Gastrocnemius medialis (tissue), 4 donors: ENCODE data around the gene GABBR2. TPM values are rescaled to one million over a fixed set of nuclear protein-coding genes. Genes with fewer than 3 reads are reported as not detected.

ENCODE experiments used
- ATAC-seq, 2 donors: fragments of 150-250 bp; one replicate each; pipeline ENCODE4 v1.9.1; 2016
- DNase-seq, 2 donors: peaks; one replicate each; pipeline ENCODE4 v3.0.0-alpha.2; 2019
- H3K27ac ChIP-seq, 4 donors: fragments of 200-600 bp; sonication (generic); 1 replicate in 1 of 4; 2 replicates in 3 of 4; pipeline ENCODE4 v1.5.1; 2016 to 2018; ENCODE audit warnings: mild to moderate bottlenecking in 2 of 4, moderate library complexity in 1 of 4
- H3K27me3 ChIP-seq, 3 donors: fragments of 200-600 bp; sonication (generic) in 2 of 3; 1 replicate in 1 of 3; 2 replicates in 2 of 3; pipeline versions ENCODE4 v1.5.1 to v1.6.0; 2016 to 2019; ENCODE audit warnings: mild to moderate bottlenecking in 1 of 3, moderate library complexity in 1 of 3
- H3K36me3 ChIP-seq, 2 donors: fragments of 200-600 bp; sonication (generic) in 1 of 2; one replicate each; pipeline ENCODE4 v1.5.1; 2017 to 2018
- H3K4me1 ChIP-seq, 2 donors: fragments of 200-600 bp; sonication (generic) in 1 of 2; one replicate each; pipeline ENCODE4 v1.5.1; 2016 to 2017; ENCODE audit warnings: mild to moderate bottlenecking in 2 of 2
- H3K4me3 ChIP-seq, 4 donors: fragments of 200-600 bp; sonication (generic) in 3 of 4; 1 replicate in 1 of 4; 2 replicates in 3 of 4; pipeline ENCODE4 v1.5.1; 2016 to 2019; ENCODE audit warnings: mild to moderate bottlenecking in 2 of 4
- H3K9me3 ChIP-seq, 3 donors: fragments of 200-600 bp; sonication (generic) in 2 of 3; 1 replicate in 1 of 3; 2 replicates in 2 of 3; pipeline ENCODE4 v1.5.1; 2016 to 2019
- CTCF ChIP-seq, 5 experiments: fragments of 450-650 bp in 3 of 5; fragments of 200-600 bp in 2 of 5; sonication (generic) in 2 of 5; IDR thresholded peaks in 4 of 5; conservative IDR thresholded peaks in 1 of 5; 1 replicate in 4 of 5; 2 replicates in 1 of 5; pipeline ENCODE4 v1.5.1; 2016 to 2019; ENCODE audit warnings: antibody characterized with exemption in 5 of 5, mild to moderate bottlenecking in 3 of 5, moderate library complexity in 3 of 5
- POLR2A ChIP-seq, 2 donors: fragments of 450-650 bp; IDR thresholded peaks; one replicate each; pipeline ENCODE4 v1.6.1; 2017; ENCODE audit warnings: antibody characterized with exemption in 2 of 2, mild to moderate bottlenecking in 2 of 2, moderate library complexity in 2 of 2
- in situ Hi-C, 4 donors: fragments of 200-750 bp; cut with MboI; loops; one replicate each; pipeline versions ENCODE4 v1.15.0 to v1.8.0; 2017; ENCODE audit warnings: low sequenced_read_pairs in 4 of 4
- intact Hi-C: fragments of 100-400 bp; cut with DNase I; formaldehyde crosslinking; loops from one replicate; pipeline ENCODE4 v1.15.1; 2023; ENCODE audit warnings: low total_unique reads
- total RNA-seq, 4 donors: library from RNA; depleted of rRNA; stranded (reverse); fragments of >200 nt; gene quantifications; one replicate each; pipeline versions ENCODE4 v1.1.0 to v1.2.3, GENCODE V29; 2016

Gene GABBR2
- total RNA-seq, 4 donors from 2014 or later: 0.46 to 0.80 TPM; not detected in 2

GRCh38 chr9:98692392-98692791 lies 16.3 kb downstream of the GABBR2 start:
- DNase-seq (no peak), ATAC-seq (no peak)
- no peaks in the 10 kb centered on the region for H3K27me3 ChIP-seq
- in situ Hi-C loops (no loop called here), intact Hi-C loops (no loop called here)
- no peaks in the 10 kb centered on the region for H3K9me3 ChIP-seq
- TF ChIP-seq CTCF (IDR thresholded peaks at IDR 0.05 in 4 of 5, conservative IDR thresholded peaks at IDR 0.05 in 1 of 5) (no peak), POLR2A (IDR thresholded peaks at IDR 0.05) (no peak)
- H3K36me3 ChIP-seq: no peaks in the 10 kb centered on the region
- no peaks in the 10 kb centered on the region for H3K4me1 ChIP-seq
- no peak overlapping the region for H3K27ac ChIP-seq
- no peak overlapping the region for H3K4me3 ChIP-seq

- no peak for ATAC-seq
- no peak for TF ChIP-seq POLR2A (IDR thresholded peaks at IDR 0.05)
- no peak for TF ChIP-seq CTCF (IDR thresholded peaks at IDR 0.05 in 4 of 5, conservative IDR thresholded peaks at IDR 0.05 in 1 of 5)
- Histone ChIP-seq H3K4me1 (no peaks in the 10 kb centered on the region), H3K9me3 (no peaks in the 10 kb centered on the region), H3K27ac (no peak overlapping the region), H3K36me3 (no peaks in the 10 kb centered on the region), H3K4me3 (no peak overlapping the region), H3K27me3 (no peaks in the 10 kb centered on the region)
- DNase-seq: no peak
- intact Hi-C loops (no loop called here), in situ Hi-C loops (no loop called here)
These were observed 16.8 kb downstream of the GABBR2 start for GRCh38 chr9:98691890-98692289.

GRCh38 chr9:98690686-98691085 lies 18.0 kb downstream of the GABBR2 start:
- ATAC-seq (no peak), DNase-seq (no peak)
- H3K36me3 ChIP-seq: no peaks in the 10 kb centered on the region
- no peaks in the 10 kb centered on the region for H3K4me1 ChIP-seq
- intact Hi-C loops (no loop called here), in situ Hi-C loops (no loop called here)
- no peak overlapping the region for H3K27ac ChIP-seq
- no peaks in the 10 kb centered on the region for H3K9me3 ChIP-seq
- H3K27me3 ChIP-seq: no peaks in the 10 kb centered on the region
- no peak for TF ChIP-seq CTCF (IDR thresholded peaks at IDR 0.05 in 4 of 5, conservative IDR thresholded peaks at IDR 0.05 in 1 of 5)
- TF ChIP-seq POLR2A (IDR thresholded peaks at IDR 0.05): no peak
- no peak overlapping the region for H3K4me3 ChIP-seq

GRCh38 chr9:98688710-98689495 lies 19.8 kb downstream of the GABBR2 start:
- no peak overlapping the region for H3K4me3 ChIP-seq
- no peak overlapping the region for H3K27ac ChIP-seq
- no peaks in the 10 kb centered on the region for H3K27me3 ChIP-seq
- no peak for TF ChIP-seq CTCF (IDR thresholded peaks at IDR 0.05 in 4 of 5, conservative IDR thresholded peaks at IDR 0.05 in 1 of 5)
- TF ChIP-seq POLR2A (IDR thresholded peaks at IDR 0.05): no peak
- DNase-seq (no peak), ATAC-seq (no peak)
- no peaks in the 10 kb centered on the region for H3K36me3 ChIP-seq
- intact Hi-C loops: no loop called here
- in situ Hi-C loops: no loop called here
- H3K4me1 ChIP-seq: no peaks in the 10 kb centered on the region
- H3K9me3 ChIP-seq: no peaks in the 10 kb centered on the region

- intact Hi-C loops: no loop called here
- in situ Hi-C loops: no loop called here
- no peaks in the 10 kb centered on the region for H3K36me3 ChIP-seq
- no peak overlapping the region for H3K4me3 ChIP-seq
- TF ChIP-seq CTCF (IDR thresholded peaks at IDR 0.05 in 4 of 5, conservative IDR thresholded peaks at IDR 0.05 in 1 of 5) (no peak), POLR2A (IDR thresholded peaks at IDR 0.05) (no peak)
- no peak overlapping the region for H3K27ac ChIP-seq
- no peak for ATAC-seq
- no peak for DNase-seq
- no peaks in the 10 kb centered on the region for H3K9me3 ChIP-seq
- H3K4me1 ChIP-seq: no peaks in the 10 kb centered on the region
- no peaks in the 10 kb centered on the region for H3K27me3 ChIP-seq
These were observed 20.8 kb downstream of the GABBR2 start for GRCh38 chr9:98687911-98688310.
